ENCODE results near the gene TVP23C.

TVP23C gene

DNA sequence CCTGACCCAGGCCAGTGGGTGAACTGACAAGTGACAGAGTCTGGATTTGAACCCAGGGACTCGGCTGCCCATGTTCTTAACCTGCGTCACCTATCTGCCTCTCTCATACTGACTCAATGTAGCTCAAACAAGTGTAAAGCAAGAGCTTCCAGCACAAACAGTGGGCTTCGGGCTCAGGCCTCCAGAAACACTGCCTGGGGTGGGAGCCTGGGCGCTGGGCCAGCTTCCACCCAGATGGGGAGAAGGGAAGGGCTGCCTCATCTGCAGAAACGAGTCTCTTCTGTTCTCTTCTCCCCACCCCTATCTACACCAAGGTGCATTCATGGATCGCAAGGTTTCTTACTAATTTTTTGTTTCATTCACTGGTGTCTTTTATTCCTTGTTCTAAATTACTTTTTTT, 97.2 kb downstream of the TVP23C start:
- in situ Hi-C loops (cut with MboI; ENCODE audit: low sequenced_read_pairs), result no loop called here

DNA sequence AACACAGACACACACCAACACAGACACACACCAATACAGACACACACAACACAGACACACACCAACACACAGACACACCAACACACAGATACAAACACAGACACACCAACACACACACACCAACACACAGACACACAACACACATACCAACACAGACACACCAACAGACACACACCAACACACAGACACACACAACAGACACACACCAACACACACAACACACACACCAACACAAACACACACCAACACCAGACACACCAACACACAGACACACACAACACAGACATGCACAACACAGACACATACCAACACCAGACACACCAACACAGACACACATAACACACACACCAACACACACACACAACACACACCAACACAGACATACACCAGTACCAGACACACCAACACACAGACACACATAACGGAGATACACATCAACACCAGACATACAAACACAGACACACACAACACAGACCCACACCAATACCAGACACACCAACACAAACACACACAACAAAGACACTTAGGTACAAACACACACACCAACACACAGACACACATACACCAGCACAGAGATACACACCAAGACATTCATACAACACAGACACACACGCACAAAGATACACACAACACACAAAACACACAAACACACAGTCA, 98.1 kb downstream of the TVP23C start:
- in situ Hi-C loops (cut with MboI; ENCODE audit: low sequenced_read_pairs), result no loop called here

DNA sequence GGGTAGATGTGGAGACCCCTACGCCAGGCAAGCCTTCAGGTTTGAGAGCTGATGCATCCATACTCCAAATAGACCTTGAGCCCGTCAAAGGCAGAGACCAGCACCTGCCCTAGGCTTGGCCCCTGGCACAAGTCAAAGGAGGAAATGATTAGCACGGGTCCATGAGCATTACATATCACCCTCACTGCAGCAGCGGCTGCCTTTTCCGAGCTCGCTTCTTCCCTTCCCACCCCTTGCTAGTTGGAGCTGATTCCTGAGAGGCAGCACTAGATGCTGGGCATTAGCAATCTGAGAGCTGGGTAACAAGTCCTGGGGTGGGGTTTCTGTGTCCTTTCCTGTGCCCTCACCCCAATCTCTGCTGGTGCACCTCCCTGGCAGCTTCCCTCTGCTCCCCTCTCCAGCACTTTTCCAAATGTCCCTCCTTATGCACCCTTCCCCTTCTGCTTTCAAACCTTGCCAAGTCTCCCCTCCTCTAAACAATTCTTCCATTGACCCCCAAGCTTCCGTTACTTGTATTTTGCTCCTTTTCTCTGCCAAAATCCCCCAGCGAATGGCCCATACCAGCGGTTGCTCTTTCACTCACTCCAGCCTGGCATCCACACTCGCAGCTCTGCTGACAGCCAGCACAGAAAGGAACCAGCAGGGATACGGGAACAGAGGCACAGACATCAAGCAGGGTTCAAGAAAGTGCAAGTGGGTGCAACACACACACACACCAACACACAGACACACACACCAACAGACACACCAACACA, 98.9 kb downstream of the TVP23C start:
- in situ Hi-C loops (cut with MboI; ENCODE audit: low sequenced_read_pairs), result no loop called here

- in situ Hi-C loops (cut with MboI; ENCODE audit: low sequenced_read_pairs), result no loop called here
These were observed 100.1 kb downstream of the TVP23C start for GRCh38 chr17:15462976-15463772.

DNA sequence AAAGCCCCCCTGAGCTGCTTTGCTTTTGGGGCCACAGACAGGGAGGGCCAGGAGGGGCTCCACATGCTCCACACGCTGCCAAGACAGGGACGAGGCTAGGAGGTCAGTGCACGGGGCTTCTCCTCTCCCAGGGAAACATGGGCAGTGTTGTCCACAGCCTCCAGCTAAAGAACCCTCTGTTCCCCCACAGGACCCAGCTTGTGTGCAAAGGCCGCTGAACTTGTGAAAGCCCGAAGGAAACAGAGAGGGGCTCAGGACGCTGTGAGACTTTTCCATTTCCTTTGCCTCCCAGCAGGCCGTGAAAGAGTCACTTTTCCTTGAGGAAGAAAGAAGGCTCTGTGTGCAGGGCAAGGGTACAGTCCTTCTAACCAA, 105.6 kb downstream of the TVP23C start:
- in situ Hi-C loops (cut with MboI; ENCODE audit: low sequenced_read_pairs), result no loop called here

GRCh38 chr17:15456972-15457722, 106.1 kb downstream of the TVP23C start:
- in situ Hi-C loops (cut with MboI; ENCODE audit: low sequenced_read_pairs), result no loop called here

GRCh38 chr17:15456496-15456895, 106.8 kb downstream of the TVP23C start:
- in situ Hi-C loops (cut with MboI; ENCODE audit: low sequenced_read_pairs), result no loop called here

GRCh38 chr17:15454346-15454745, 108.9 kb downstream of the TVP23C start:
- in situ Hi-C loops (cut with MboI; ENCODE audit: low sequenced_read_pairs), result no loop called here

- in situ Hi-C loops (cut with MboI; ENCODE audit: low sequenced_read_pairs), result no loop called here
These were observed 109.5 kb downstream of the TVP23C start for GRCh38 chr17:15453782-15454181.

GRCh38 chr17:15453246-15453645, 110.0 kb downstream of the TVP23C start:
- in situ Hi-C loops (cut with MboI; ENCODE audit: low sequenced_read_pairs), result no loop called here

GRCh38 chr17:15452746-15453145, 110.5 kb downstream of the TVP23C start:
- in situ Hi-C loops (cut with MboI; ENCODE audit: low sequenced_read_pairs), result no loop called here
